HG03571 (cell line): ENCODE measurements around the gene PRR15L.

Experiments used
- ATAC-seq: cut with Tn5 transposase; IDR thresholded peaks from one replicate; pipeline ENCODE4 v1.9.1; 2021; ENCODE audit not compliant: unreplicated experiment

Gene PRR15L

DNA sequence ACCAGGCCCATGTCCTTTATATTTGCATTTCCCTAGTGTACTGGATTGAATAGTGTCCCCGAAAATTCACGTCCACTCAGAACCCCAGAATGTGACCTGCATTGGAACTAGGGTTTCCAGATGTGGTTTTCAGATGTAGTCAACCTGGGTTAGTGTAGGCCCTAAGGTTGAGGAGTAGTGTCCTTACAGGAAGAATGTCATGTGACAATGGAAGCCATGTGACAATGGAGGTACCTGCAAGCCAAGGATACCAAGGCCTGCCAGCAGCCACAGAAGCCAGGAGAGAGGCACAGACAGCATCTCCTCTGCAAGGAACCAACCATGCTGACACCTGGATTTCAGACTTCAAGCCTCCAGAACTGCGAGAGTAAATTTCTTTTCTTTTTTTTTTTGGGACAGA, 5.2 kb upstream of the PRR15L start:
- ATAC-seq: no peak

DNA sequence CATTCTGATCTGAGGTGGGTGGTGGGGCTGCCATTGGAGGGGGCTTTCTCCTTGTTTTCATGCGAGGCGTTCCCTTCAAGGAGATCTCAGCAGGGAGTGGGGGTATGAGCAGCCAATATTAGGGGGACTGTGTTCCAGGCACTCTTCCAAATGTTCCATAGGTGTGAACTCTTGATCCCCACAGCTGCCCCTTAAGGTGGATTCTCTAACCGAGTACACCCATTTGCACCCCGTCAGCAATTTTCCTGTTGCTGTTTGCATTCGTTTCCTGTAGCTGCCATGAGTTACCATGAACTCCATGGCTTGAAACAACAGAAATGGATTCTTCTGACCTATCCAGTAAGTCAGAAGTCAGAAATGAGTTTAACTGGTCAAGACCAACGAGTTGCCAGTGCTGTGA, 3.7 kb upstream of the PRR15L start:
- ATAC-seq: no peak

DNA sequence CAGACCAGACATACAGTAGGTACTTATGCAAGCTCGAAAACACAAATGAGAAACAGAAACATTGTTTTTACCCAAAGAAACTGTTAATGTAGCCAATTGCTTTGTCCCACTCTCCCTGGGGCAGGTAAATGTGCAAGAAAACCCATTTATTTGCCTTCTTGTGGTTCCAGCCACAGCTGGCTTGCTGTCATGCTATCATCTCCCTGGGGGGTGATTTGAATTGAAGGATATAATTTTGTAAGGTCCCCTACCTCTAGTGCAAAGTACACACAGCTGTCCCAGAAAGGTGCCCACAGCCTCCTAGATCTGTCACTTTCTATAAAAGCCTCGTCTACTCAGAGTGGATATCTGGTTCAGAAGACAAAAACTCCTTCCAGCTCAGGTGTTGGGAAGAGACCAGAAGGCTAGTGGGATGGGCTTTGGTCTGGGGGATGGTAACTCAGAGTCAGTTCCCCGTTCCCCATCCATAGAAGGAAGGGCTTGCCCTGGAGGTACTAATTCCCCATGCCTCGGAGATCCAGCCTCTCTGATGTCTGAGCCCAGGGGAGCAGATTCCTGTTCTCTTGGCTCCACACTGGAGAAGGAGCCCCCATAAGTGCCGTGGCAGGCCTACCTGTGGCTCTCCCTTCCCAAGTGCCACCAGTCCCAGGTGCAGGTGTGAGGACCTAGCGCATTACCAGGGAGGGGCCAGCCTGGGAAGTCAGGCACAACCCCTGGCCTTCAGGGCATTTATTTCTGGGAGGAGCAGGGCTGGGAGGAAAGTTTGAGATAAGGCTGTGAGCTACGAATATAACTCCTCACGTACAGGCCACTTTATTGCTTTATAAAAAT, 2.4 kb upstream of the PRR15L start:
- ATAC-seq: no peak

DNA sequence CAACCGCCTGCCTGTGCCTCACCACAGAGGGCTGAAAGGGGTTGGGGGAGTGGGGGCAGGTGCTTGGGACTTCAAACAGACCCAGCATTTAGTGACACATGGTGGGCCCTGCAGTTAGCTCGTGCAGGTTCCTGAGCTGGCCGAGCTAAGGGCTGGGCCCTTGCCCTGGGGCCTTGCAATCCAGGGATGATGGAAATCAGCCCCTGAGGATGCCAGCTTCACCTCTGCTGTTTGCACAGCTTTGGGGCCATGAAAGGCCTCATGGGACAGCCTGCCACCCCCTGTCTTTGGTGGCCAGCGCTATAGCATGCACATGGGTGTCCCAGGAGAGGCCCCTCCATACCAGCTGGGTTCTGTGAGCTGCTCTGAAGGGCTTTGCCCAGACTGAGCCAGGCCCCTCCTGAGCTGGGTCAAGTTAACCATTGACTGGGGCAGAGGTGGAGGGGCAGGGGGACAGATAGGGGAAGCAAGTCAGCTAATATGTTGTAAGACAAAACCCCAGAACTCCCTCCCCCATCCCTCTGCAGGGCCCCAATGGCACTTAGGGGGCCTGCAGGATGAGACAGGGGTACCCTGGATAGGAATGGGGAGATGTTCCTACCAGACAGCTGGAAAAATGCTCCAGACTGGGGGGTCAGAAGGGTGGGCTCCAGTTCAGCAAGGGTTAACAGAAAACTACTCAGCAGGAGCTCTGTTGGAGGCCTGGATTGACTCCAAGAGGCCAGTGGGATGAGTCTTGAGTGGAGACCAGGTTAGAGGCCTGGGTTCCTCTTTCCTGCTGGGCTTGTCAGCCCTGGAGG, 692 bp downstream of the PRR15L start:
- ATAC-seq: no peak

DNA sequence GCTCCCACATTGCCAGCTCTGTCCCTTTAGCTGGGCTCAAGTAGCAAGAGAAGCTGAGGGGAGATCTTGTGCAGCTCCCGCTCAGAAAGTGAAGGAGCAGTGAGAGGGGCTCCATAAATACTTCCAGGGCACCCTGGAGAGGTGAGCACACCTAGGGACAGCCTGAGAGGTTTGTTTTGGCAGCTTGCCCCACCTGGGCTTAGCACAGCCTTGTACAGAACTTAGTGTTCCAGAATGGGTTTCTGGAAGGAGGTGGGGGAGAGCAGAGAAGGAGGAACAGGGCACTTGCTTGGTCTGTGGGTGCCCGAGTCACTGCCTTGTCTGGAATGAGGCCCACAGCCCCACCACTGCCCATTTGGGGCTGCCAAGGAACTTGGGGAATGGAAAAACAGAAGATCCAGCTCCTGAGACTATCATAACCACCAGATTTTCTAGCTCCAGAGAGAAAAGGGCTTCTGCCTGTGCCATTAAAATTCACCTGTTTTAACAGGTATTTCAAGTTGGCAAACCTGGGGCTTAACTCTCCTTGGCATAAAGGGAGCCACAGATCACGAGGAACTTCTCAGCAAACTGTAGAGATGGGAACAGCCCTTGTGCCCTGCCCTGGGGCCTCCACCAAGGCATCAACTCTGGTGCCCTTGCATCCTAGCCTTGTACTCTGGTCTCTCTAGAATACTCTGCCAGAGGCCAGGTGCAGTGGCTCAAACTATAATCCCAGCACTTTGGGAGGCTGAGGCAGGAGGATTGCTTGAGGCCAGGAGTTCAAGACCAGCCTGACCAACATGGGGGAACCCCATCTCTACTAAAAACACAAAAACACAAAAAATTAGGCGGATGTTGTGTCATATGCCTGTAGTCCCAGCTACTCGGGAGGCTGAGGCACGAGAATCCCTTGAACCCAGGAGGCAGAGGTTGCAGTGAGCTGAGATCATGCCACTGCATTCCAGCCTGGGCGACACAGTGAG, 1.9 kb downstream of the PRR15L start:
- no peak for ATAC-seq

DNA sequence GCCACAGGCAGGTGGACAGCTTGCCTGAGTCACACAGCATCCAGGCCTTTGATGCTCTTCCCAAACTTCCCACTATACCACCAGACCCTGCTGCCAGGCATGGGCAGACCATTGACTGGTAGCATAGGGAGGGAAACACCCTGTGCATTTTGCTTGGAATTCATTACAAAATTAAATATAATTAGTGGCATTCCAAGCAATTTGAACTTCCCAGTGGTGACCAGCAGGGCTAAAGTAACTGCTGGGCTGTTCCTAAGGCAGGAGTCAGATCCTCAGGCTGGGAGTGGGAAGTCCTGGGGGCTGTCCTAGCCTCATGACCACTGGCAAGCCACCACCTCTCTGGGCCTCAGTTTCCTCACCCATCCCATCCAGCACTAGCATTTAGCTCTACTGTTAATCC, 3.8 kb downstream of the PRR15L start:
- ATAC-seq: no peak

DNA sequence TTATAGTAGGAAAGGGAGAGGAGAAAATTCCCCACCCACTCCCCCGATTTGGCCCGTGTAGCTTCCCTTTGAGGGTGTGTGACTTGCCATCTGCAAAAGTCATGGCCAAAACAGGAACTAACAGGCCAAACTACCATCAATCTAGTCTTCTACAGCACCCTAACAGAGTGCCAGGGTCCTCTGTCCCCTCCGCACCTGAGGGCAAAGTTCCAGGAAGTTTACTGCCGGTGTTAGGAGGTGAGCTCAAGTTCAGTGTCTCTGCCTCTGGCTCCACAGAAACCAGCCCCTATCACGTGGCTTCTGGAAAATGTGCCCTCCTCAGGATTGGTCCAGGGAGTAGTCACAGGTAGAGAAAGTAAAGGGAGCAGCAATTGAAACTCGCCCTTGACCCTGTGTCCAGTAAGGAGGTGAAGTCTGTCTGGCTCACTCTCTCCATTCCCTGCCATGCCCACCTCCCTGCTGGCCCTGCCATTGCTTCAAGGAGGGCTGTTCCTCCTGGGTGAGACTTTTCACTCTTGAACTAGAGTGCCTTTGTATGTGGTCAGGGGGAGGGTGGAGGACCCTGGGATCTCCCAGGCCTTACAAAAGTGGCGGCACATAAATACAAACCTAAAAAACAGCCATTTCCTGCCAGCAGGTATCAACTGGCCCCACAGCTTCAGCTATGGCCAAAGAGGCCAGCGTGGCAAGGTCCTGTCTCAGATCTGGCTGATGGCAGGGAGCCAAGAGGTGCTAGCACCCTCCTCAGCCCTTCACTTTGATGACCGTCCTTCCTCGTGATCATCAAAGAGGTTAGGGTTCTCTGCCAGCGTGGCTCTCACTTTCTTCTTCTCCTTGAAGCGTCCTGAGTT, 5.3 kb downstream of the PRR15L start:
- no peak for ATAC-seq

DNA sequence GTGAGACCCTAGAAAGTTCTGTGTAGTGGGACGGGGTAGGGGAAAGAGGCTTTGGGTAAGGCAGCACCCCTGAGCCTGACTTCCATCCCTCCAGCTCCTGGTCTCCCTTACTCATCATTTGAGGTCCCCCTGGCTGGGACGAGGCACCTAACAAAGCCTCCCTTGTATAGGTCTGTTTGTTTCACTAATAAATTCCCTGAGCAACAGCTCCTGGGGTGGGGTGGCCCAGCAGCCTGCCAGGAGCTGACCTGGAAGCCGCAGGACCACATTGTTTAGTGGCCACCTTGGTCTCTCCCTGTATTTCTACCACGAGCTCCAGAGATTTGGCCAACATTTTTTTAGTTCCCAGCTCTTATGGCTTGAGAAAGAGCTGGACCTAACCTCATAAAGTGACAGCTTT, 7.2 kb downstream of the PRR15L start:
- ATAC-seq: no peak

DNA sequence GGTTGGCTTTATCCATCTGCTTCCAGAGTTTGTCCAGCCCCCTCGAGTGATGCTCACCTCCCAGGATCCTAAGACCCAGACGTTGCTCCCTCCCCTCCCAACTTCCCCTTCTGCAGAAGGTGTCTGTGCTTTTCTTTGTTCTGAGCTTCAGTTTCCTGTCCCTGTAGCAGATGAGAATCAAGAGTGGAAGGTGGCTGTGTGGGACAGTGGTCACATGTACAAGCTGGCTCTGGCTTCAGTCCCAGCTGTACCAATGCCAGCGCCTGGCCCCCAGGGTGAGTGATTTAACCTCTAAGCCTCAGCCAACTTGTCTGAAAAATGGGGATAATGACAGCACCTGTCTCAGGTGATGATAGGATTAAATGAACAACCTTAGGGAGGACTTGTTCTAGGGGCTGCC, 7.7 kb downstream of the PRR15L start:
- no peak for ATAC-seq

DNA sequence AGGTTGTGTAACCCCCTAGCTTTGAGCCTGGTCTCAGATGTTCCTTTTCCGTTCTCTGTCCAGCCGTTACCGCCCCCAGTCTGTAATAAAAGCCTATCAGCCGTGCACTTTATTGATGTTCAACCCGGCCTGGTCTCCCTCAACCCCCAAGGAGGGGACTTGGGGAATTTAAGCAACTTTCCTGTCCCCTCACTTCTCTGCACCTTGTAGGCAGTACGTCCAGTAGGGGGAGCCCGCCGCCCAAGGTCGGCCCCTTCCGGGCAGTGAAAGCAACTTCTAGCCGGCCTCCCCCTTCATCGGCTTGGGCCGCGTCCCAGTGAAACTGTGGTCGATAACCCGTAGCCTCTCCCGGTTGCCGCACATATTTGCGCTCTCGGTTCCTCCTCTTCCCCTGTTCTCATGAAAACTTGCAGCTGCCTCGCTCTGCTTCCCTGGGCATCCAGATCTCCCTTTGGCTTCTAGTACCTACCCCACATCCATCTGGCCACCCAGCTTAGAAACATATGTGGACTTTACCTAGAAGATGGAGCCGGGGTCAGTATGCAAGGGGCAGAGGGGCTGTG, 8.4 kb downstream of the PRR15L start:
- ATAC-seq: peak; percentile 49

DNA sequence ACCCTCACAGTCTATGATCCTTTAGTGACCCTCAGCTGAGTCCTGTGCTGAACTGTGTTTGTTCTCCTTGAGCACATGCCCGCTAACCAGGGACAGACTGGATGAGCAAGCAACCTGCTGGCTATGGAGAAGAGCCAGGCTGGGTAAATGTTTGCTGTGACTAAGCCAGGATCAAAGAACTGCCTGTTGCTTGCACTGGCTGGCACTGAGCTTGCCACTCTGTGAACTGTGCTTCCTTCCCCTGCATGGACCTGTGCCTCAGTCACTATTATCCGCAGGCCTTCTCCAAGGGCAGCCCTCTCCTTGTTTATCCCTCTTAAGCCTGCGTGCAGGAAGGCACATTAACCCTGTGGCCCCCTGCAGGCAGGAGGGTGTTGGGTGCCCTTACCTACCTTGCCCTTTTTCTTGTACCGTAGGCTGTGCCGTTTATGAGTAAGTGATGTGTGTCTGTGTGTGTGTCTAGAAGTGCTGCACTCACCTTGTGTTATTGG, 8.9 kb downstream of the PRR15L start:
- no peak for ATAC-seq

DNA sequence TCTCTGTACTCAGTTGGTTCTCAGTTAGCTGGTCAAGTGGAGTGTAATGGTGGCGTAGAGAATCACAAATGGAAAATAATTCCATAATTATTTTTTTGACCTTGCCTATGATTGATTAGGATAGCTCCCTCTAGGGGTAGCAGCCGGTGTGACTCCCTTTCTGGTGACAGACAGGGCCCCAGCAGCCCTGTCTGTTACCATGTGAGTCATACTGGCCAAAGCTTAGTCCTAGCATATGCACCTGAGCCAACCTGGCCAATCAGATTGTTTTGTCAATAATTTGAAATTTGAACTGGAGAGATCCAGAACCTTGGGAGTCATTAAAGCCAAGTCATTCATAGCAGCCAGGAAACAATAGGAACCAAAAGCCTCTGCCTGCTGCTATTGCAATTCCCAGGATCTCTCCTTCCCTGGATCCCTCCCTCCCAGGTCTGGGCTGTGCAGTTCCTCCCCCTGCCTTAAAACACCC, 10.7 kb downstream of the PRR15L start:
- ATAC-seq: peak; percentile 48

DNA sequence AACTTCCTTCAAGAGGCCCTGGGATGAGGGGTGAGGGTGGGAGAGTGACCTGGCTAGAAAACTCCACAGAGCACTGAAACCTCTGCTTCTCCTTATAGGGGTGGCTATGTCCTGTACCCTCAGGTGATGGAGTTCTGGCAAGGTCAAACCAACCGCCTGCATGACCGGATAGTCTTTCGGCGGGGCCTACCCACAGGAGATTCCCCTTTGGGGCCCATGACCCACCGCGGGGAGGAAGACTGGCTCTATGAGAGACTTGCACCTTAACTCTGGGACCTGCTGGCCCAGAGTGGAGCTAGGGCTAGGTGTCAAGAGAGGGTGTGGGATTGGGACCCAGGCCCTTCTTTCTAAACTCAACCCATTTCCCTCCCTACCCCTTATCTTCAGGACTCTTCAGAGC, 11.2 kb downstream of the PRR15L start:
- ATAC-seq: no peak

DNA sequence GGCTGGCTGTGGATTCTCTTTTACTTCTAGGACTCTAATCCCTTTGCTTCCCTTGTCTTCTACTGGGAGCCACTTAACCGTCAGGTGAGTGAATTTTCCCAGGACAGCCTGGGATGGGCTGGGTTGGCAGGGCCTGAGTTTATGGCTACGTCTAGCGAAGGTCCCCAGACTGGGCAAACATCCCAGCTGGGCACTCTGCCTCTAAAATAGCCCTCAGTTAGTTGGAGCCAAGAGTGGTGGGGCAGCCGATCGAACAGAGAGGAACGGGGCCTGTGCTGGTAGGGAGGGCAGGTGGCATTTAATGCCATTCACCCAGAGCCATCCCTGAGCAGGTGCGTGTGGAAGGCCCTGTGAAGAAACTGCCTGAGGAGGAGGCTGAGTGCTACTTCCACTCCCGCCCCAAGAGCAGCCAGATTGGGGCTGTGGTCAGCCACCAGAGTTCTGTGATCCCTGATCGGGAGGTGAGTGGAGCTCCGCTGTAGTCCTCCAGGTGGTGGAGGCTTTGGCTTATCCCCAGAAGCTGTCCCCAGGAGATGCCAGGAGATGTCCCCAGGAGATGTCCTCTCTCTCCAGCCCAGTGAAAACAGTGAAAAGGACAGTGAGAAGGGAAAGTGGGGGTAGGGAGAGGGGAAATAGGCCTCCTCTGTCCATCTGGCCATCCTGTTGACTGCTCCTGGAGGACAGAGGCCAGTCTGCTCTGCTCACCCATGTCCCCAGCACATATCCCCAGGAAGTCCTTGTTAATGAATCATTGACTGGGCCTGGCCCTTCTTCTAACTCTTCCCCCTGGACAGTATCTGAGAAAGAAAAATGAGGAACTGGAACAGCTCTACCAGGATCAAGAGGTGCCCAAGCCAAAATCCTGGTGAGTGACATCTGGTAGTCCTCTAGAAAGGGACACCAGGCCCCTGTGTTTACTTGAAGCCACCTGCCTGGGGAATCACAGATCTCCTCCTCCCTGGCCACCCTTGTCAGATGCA, 11.9 kb downstream of the PRR15L start:
- ATAC-seq: no peak

DNA sequence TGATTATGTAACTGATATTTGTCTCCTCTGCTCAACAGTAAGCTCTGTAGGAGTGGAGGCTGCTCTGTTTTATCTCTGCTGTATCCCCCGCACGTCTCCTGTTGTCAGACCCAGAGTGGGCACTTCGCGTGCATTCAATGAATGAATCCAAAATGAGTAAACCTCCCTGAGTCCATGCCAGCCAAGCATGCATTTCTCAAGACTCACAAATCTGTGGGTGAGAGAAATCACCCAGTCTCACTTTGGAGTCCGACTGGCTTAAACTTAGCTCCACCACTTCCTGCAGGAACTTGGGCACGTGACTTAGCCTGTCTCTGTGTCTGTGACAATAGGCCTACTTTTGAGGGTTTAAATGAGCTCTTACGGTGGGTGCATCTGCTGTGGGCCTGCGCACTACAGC, 12.6 kb downstream of the PRR15L start:
- ATAC-seq: no peak

DNA sequence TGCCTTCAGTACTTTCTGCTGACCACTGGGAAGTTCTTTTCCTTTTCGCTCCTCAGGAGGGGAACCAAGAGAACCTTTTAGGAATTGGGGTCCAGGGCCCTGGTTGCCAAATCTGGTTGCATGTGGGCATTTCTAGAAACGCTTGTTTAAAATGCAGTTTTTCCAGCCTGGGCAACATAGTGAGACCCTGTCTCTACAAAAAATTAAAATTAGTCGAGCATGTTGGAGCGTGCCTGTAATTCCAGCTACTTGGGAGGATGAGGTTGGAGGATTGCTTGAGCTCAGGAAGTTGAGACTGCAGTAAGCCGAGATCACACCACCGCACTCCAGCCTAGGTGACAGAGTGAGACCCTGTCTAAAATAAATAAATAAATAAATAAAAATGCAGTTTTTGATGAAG, 15.1 kb downstream of the PRR15L start:
- ATAC-seq: no peak

DNA sequence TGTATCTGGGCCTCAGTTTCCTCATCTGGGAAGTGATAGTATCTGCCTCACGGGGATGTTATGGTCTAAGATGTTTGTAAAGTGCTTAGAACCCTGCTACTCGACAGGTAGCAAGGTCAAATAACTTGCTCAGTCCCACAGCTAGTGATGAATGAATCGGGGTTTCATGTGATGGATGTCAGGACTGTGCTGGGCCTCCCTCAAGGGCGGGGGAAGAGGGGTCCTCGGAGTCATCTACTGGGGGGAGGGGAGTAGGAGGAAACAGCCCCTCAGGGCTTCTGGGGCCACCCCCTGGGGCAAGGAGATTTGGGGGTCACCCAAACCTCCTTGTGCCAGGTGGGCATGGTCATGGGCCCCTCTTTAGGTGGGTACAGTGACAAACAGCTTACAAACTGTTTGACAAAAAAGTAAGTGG, 15.6 kb downstream of the PRR15L start:
- no peak for ATAC-seq

DNA sequence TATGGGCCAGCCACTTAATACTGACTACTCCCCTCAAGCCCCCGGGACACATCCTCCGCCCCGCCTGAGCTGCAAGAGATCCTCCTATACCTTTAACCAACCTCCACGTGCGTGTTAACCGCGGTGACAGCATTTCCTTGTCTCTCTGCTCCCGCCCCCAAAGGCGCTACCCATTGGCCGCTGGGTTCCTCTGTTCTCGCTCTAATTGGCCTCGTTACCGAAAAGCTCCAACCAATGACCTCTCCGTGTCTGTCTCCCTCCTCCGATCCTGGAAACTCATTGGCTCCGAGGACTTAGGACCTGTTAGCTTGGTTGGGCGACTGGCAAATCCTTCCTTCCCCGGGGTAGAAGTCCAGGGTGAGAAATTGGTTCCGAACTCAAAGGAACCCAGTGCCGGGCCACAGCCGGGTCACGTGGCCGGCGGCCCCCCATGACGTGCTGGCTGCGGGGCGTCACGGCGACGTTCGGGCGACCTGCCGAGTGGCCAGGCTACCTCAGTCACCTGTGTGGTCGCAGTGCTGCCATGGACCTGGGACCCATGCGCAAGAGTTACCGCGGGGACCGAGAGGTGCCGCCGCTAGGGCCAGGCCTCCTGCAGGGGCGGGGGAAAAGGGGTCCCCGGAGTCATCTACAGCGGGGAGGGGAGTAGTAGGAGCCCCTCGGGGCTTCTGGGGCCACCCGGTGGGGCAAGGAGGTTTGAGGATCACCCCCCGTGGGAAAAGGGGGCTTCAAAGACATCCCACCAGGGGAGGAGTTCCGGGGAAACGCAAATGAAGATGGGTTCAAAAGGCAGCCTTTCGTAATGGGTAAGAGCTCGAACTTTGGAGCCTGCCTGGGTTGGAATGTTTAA, 16.2 kb downstream of the PRR15L start, which contains the start of gene PNPO:
PNPO (plus strand) TSS at position 326 of the 850 bp plus-strand sequence; CDS start at position 431, 105 bp downstream.
- peak; percentile 72 for ATAC-seq
